H1 (cell line): ENCODE measurements around the gene ZNF526. TPM values are rescaled to one million over a fixed set of nuclear protein-coding genes. Genes with fewer than 3 reads are reported as not detected.

Experiments
- CTCF ChIA-PET: fragments of 300-600 bp; sonication (Branson Sonifier 250); formaldehyde crosslinking; loops from one replicate; lab custom pipeline; 2021; ENCODE audit not compliant: partially characterized antibody; lab: Charles Lee
- POLR2A ChIA-PET: fragments of 300-600 bp; sonication (Branson Sonifier 250); formaldehyde crosslinking; loops from one replicate; lab custom pipeline; 2021; ENCODE audit warnings: inconsistent platforms; ENCODE audit not compliant: partially characterized antibody; lab: Charles Lee
- DNase-seq, 2 experiments: peaks; one replicate each; pipeline versions ENCODE4 v3.0.0 to v3.0.0-alpha.2; 2010 to 2022; ENCODE audit warnings: low spot score in 2 of 2, low read depth in 1 of 2, mixed read lengths in 1 of 2
- FAIRE-seq: peaks from 2 replicates; lab custom pipeline; 2011; peaks lifted over from hg19 to GRCh38; lab: Jason Lieb, UNC
- H2AFZ ChIP-seq: 2 replicates; pipeline ENCODE4 v1.8.1; 2012; ENCODE audit warnings: low read length, inconsistent platforms
- H2AK5ac ChIP-seq: 2 replicates; pipeline ENCODE4 v1.6.1; 2013; ENCODE audit warnings: low read depth, low read length
- H2BK120ac ChIP-seq: replicated peaks from 2 replicates; pipeline ENCODE3; 2013; ENCODE audit warnings: low read depth, low read length, inconsistent platforms
- H2BK12ac ChIP-seq: 2 replicates; pipeline ENCODE4 v1.6.1; 2013; ENCODE audit warnings: low read depth, low read length
- H2BK15ac ChIP-seq: 2 replicates; pipeline ENCODE4 v1.6.1; 2013; ENCODE audit warnings: low read length
- H2BK20ac ChIP-seq: 2 replicates; pipeline ENCODE4 v1.6.1; 2013; ENCODE audit warnings: low read length
- H2BK5ac ChIP-seq: 2 replicates; pipeline ENCODE4 v1.6.1; 2013; ENCODE audit warnings: low read depth, low read length
- H3K14ac ChIP-seq: 2 replicates; pipeline ENCODE4 v1.6.1; 2013; ENCODE audit warnings: inconsistent platforms; ENCODE audit not compliant: insufficient read length
- H3K18ac ChIP-seq: 2 replicates; pipeline ENCODE4 v1.6.1; 2013; ENCODE audit warnings: low read length; ENCODE audit errors: extremely low read depth
- H3K23ac ChIP-seq: 2 replicates; pipeline ENCODE4 v1.6.1; 2013; ENCODE audit warnings: inconsistent platforms; ENCODE audit not compliant: insufficient read length
- H3K23me2 ChIP-seq: 2 replicates; pipeline ENCODE4 v1.6.1; 2013; ENCODE audit warnings: low read depth, low read length
- H3K27ac ChIP-seq: 2 replicates; pipeline ENCODE4 v1.6.1; 2011; ENCODE audit warnings: low read depth, low read length, inconsistent platforms
- H3K27me3 ChIP-seq, 4 experiments: replicated peaks in 1 of 4; 1 replicate in 1 of 4; 2 replicates in 3 of 4; pipeline versions ENCODE4 v1.6.1 to v1.8.1; 2011 to 2013; ENCODE audit warnings: low read length in 3 of 4, mild to moderate bottlenecking in 3 of 4, inconsistent platforms in 2 of 4, mixed read lengths in 2 of 4, moderate library complexity in 1 of 4; ENCODE audit not compliant: control insufficient read depth in 3 of 4, insufficient read depth in 3 of 4; ENCODE audit errors: extremely low read depth in 1 of 4
- H3K36me3 ChIP-seq, 4 experiments: 2 replicates each; pipeline versions ENCODE4 v1.6.1 to v1.8.1; 2011 to 2013; ENCODE audit warnings: mild to moderate bottlenecking in 4 of 4, low read length in 3 of 4, moderate library complexity in 2 of 4, control low read depth in 1 of 4, inconsistent platforms in 1 of 4; ENCODE audit not compliant: insufficient read depth in 4 of 4, control insufficient read depth in 2 of 4
- H3K4ac ChIP-seq: replicated peaks from 2 replicates; pipeline ENCODE3; 2013; ENCODE audit warnings: low read length, low read depth, mixed read lengths, inconsistent platforms; ENCODE audit not compliant: insufficient read length
- H3K4me1 ChIP-seq, 4 experiments: replicated peaks in 1 of 4; 1 replicate in 1 of 4; 2 replicates in 3 of 4; pipeline versions ENCODE4 v1.6.1 to v1.8.1; 2011 to 2013; ENCODE audit warnings: low read length in 3 of 4, inconsistent platforms in 2 of 4, mixed read lengths in 1 of 4; ENCODE audit not compliant: insufficient read depth in 4 of 4, control insufficient read depth in 3 of 4
- H3K4me2 ChIP-seq, 2 experiments: 2 replicates each; pipeline versions ENCODE4 v1.6.1 to v1.8.1; 2011 to 2013; ENCODE audit warnings: low read depth in 2 of 2, low read length in 2 of 2, control low read depth in 1 of 2, inconsistent platforms in 1 of 2, mild to moderate bottlenecking in 1 of 2; ENCODE audit not compliant: insufficient read depth in 1 of 2
- H3K4me3 ChIP-seq, 4 experiments: fragments of 200-600, 300-600 bp in 1 of 4; sonication (generic), shearing (Covaris generic), sonication (Bioruptor Twin) in 1 of 4; 2 replicates each; pipeline versions ENCODE4 v1.5.1 to v1.8.1; 2011 to 2016; ENCODE audit warnings: low read length in 4 of 4, low read depth in 3 of 4, control low read depth in 2 of 4, inconsistent platforms in 2 of 4, mild to moderate bottlenecking in 2 of 4, mixed read lengths in 1 of 4, moderate library complexity in 1 of 4; ENCODE audit not compliant: insufficient read depth in 2 of 4; ENCODE audit errors: extremely low read depth in 1 of 4
- H3K56ac ChIP-seq: replicated peaks from 2 replicates; pipeline ENCODE3; 2013; ENCODE audit warnings: low read depth, mild to moderate bottlenecking, mixed read lengths, low read length, inconsistent platforms; ENCODE audit not compliant: insufficient read length
- H3K79me1 ChIP-seq: 2 replicates; pipeline ENCODE4 v1.6.1; 2013; ENCODE audit warnings: low read depth, low read length, control low read depth
- H3K79me2 ChIP-seq, 2 experiments: 2 replicates each; pipeline versions ENCODE4 v1.6.1 to v1.8.1; 2012 to 2013; ENCODE audit warnings: low read length in 2 of 2, mild to moderate bottlenecking in 2 of 2, inconsistent platforms in 1 of 2; ENCODE audit not compliant: insufficient read depth in 2 of 2, control insufficient read depth in 1 of 2
- H3K9ac ChIP-seq, 4 experiments: replicated peaks in 1 of 4; 1 replicate in 1 of 4; 2 replicates in 3 of 4; pipeline versions ENCODE4 v1.6.1 to v1.8.1; 2011 to 2013; ENCODE audit warnings: low read depth in 3 of 4, low read length in 3 of 4, control low read depth in 2 of 4, mild to moderate bottlenecking in 2 of 4, moderate library complexity in 2 of 4, inconsistent platforms in 1 of 4; ENCODE audit errors: extremely low read depth in 1 of 4
- H3K9me3 ChIP-seq, 2 experiments: 2 replicates each; pipeline versions ENCODE4 v1.6.1 to v1.8.1; 2012 to 2013; ENCODE audit warnings: mild to moderate bottlenecking in 2 of 2, moderate library complexity in 2 of 2, control low read depth in 1 of 2, inconsistent platforms in 1 of 2, low read depth in 1 of 2, low read length in 1 of 2, mixed read lengths in 1 of 2; ENCODE audit not compliant: insufficient read depth in 2 of 2
- H4K20me1 ChIP-seq, 2 experiments: replicated peaks in 1 of 2; 2 replicates each; pipeline versions ENCODE3 to v1.8.1; 2011 to 2013; ENCODE audit warnings: inconsistent platforms in 2 of 2, low read length in 2 of 2, mild to moderate bottlenecking in 1 of 2; ENCODE audit not compliant: insufficient read depth in 2 of 2, control insufficient read depth in 1 of 2
- H4K5ac ChIP-seq: 2 replicates; pipeline ENCODE4 v1.6.1; 2013; ENCODE audit warnings: low read length, low read depth, mixed read lengths, inconsistent platforms; ENCODE audit not compliant: insufficient read length
- H4K8ac ChIP-seq: 2 replicates; pipeline ENCODE4 v1.8.0; 2013; ENCODE audit warnings: mild to moderate bottlenecking, moderate library complexity, low read length, inconsistent platforms; ENCODE audit not compliant: insufficient read depth; ENCODE audit errors: extremely low read depth
- H4K91ac ChIP-seq: replicated peaks from 2 replicates; pipeline ENCODE3; 2013; ENCODE audit warnings: low read length, mixed read lengths, inconsistent platforms; ENCODE audit not compliant: insufficient read length
- CHD1 ChIP-seq: IDR thresholded peaks from 2 replicates; pipeline ENCODE4 v1.6.1; 2012; ENCODE audit warnings: low read depth, low read length, improper control_type of control experiment
- WGBS, 2 experiments: shearing (Covaris generic) in 1 of 2; methylation state at CpG; one replicate each; pipeline versions ENCODE4 v1.1.6 to v1.1.7; 2013 to 2015; ENCODE audit warnings: low lambda C conversion rate in 2 of 2, mixed read lengths in 2 of 2, inconsistent platforms in 1 of 2, low coverage in 1 of 2, missing lambda C conversion rate in 1 of 2; ENCODE audit not compliant: insufficient replicate concordance in 2 of 2, insufficient coverage in 1 of 2, insufficient read length in 1 of 2; ENCODE audit errors: extremely low coverage in 1 of 2, missing lambda C conversion rate in 1 of 2; 5-methylcytosine and 5-hydroxymethylcytosine counted together
- polyA plus RNA-seq, 7 experiments: library from polyadenylated mRNA; depleted of rRNA in 3 of 7; stranded (reverse) in 5 of 7; unstranded in 2 of 7; fragments of >200 nt in 5 of 7; fragments of 200-250 nt in 2 of 7; gene quantifications; 1 replicate in 5 of 7; 2 replicates in 1 of 7; 4 replicates in 1 of 7; pipeline versions ENCODE4 v1.2.1 to v1.2.3, GENCODE V29; 2011 to 2013; ENCODE audit warnings: missing spikeins in 2 of 7, mixed read lengths in 2 of 7
- total RNA-seq: library from RNA; stranded (reverse); fragmentation: NEBNext Ultra II Directional; extraction: Animal tissue kit (Norgen Biotek cat#: 25700); gene quantifications from 2 replicates; pipeline ENCODE4 v1.2.1, GENCODE V29; 2021

Gene ZNF526
- total and polyA plus RNA-seq, 2 of the 8 experiments (the other 6 are each of a cell fraction or from before 2014, with no cell fraction given), result 8.4 to 14.1 TPM

DNA sequence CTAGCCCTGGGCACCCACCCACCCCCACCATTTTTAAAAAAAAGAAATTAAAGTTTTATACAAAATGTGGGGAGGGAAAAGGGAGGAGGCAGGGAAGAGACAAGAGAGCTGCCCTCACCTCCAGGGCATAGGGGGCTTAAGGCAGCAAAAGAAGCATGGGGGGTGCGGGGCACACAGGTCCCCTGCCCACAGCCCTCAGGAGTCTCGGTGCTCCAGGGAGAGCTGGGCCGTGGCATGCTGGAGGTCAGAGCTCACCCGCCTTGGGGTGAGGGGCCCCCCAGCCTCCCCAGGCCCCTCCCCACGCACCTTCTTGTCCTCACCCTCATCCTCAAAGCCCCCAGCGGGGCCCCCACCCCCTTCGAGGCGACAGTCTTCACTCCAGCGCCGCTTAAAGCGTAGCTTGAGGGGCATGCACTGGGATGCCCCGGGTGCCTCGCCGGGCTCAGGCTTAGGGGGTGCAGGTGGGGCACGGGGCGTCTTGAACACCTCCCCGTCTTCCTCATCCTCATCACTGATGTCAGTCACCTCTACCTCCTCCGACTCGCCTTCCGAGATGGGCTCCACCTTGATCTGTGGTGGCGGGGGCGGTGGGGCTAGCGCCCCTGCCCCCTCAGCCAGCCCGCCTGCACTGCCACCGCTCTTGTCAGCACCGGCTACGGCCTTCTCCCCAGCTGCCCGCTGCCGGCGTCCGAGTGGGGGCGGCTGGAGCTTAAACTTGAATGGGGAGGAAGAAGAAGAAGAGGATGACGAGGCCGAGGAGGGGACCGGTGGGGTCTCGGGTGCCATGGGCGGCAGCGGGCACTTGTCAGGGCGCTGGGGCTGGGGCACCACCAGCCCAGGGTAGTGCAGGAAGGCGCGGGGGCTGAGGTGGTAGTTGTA, 28.4 kb downstream of the ZNF526 start:
- no peak for FAIRE-seq
- Histone ChIP-seq H3K27me3 (no peaks in the 10 kb centered on the region), H3K27ac (no peak overlapping the region), H2BK15ac (no peak overlapping the region), H3K9me3 (no peaks in the 10 kb centered on the region), H3K18ac (no peak overlapping the region), H4K5ac (no peak overlapping the region), H3K36me3 (peaks cover 0 to 20% (median 4%) of the 10 kb centered on the region in 4 experiments; a peak in 4 of 8 replicates), H2BK20ac (no peak overlapping the region), H2BK12ac (no peak overlapping the region), H3K4ac (no peak overlapping the region), H3K4me1 (peaks cover 14 to 33% (median 23%) of the 10 kb centered on the region in 4 experiments), H2BK5ac (no peak overlapping the region), H3K4me2 (no peak overlapping the region), H3K23ac (no peak overlapping the region), H4K91ac (no peak overlapping the region), H4K8ac (no peak overlapping the region; the same call in 1 of the 2 replicates), H2AK5ac (no peak overlapping the region), H3K4me3 (no peak overlapping the region), H3K56ac (no peak overlapping the region), H2AFZ (no peak overlapping the region), H3K79me2 (peaks cover 4 to 33% of the 10 kb centered on the region in 2 experiments; a peak in 3 of 4 replicates), H3K79me1 (peaks cover 15% of the 10 kb centered on the region), H3K9ac (no peak overlapping the region), H3K23me2 (peaks cover 9% of the 10 kb centered on the region), H4K20me1 (peaks cover 6 to 19% of the 10 kb centered on the region in 2 experiments), H2BK120ac (no peak overlapping the region), H3K14ac (no peak overlapping the region)
- TF ChIP-seq CHD1, result no peak
- ChIA-PET POLR2A (interaction anchor here (0.8 to 7.0 kb wide), 8 partner anchors 9 to 152 kb away, joined by 3 to 68 read pairs (median 4); partner anchors contain the start of gene ZNF526), CTCF (interaction anchor here (0.5 to 11.8 kb wide), 5 partner anchors 11 to 73 kb away, joined by 3 to 260 read pairs (median 75); partner anchors contain the start of gene ERF)
- 90% methylated on average over 29 of the region's 41 CpGs; no CpG with 5 or more reads in 1 of the 2 experiments for WGBS, 2 experiments
- DNase-seq, result no peak
